GM18951 (cell line): ENCODE measurements around the gene DCLRE1C.
"Not testable (repeated sequence)": the region's sequence is repeated elsewhere in the genome, so short reads cannot be mapped to it uniquely, and the experiment has no call there.

Experiments used
- POLR2A ChIP-seq: IDR thresholded peaks from 4 replicates; pipeline ENCODE4 v1.6.1; 2011; ENCODE audit warnings: mild to moderate bottlenecking; ENCODE audit not compliant: insufficient read length, insufficient read depth; ENCODE audit errors: extremely low read depth
- in situ Hi-C: fragments of 300-500 bp; cut with MboI; formaldehyde crosslinking; loops from one replicate; pipeline ENCODE4 v1.12.0; 2022; ENCODE audit warnings: low sequenced_read_pairs, mixed read lengths, inconsistent platforms; ENCODE audit not compliant: unreplicated experiment

DCLRE1C gene

DNA sequence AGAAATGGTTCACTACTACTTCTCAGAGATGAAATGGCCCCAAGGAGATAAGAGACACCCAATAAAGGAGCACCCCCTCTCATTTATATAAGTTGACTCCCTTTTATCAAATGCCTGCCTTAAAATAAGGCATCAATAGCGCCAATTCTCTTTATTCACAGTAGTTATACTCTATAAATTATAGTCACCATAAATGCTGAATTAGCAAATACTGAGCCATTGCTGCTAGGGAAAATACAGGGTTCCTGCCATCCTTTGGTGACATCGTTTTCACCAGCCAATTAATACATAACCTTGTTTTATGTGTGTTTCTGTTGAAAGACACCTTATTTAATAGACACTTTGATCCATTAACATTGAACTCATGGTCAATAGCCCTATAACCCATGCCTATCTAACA, 28.6 kb downstream of the DCLRE1C start:
- TF ChIP-seq POLR2A, result no peak
- in situ Hi-C loops, result no loop called here

DNA sequence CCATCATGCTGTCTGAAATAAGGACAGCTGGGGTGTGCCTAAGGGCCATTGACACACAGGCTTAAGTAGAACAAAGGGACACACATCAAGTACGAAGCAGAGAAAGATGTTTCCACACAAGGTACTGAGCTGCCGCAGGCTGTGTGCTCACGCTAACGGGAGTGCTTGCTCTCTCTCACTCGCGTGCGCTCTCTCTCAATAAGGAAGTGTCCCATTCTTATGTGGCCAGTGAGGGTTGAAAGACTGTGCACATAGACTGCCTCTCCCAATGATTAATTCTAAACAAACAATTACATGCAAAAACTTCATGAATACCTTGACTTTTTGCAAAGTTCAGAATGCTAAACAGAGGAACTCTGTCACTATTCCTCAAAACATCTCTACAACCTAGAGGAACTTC, 29.9 kb downstream of the DCLRE1C start:
- in situ Hi-C loops, result no loop called here
- no peak for TF ChIP-seq POLR2A

DNA sequence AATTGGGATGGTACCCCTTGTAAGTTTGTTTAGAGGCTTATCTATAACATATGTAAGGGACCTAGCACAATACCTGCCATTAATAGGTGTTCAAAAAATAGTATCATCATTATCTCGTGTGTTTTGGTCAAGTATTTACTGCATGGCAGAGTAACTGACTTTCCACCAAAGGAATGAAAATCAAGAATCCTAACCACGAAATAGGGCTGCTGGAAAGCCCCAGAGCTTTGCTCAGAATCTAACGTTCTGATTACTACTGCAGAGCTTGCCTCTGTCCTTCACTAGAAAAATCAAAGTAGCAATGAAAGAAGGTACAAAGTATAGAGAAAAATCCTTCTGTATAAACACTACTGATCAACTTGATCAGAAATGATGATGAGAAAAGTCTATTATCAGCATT, 34.9 kb downstream of the DCLRE1C start:
- in situ Hi-C loops, result no loop called here

DNA sequence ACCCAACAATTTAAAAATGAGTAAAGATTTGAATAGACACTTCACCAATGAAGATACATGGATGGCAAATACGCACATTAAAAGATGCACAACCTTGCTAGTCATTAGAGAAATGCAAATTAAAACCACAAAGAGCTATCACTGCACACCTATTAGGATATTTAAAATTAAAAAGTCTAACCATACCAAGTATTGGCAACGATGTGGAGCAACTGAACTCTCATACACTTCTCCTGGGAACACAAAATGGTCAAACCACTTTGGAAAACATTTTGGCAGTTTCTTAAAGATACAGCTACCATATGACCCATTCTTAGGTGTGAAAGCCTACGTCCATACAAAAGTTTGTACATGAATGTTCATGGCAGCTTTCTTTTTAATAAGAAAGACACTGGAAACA, 36.1 kb downstream of the DCLRE1C start:
- no peak for TF ChIP-seq POLR2A
- in situ Hi-C loops, result no loop called here

More for the DNA sequence above, 34.9 kb downstream of the DCLRE1C start:
- no peak for TF ChIP-seq POLR2A

DNA sequence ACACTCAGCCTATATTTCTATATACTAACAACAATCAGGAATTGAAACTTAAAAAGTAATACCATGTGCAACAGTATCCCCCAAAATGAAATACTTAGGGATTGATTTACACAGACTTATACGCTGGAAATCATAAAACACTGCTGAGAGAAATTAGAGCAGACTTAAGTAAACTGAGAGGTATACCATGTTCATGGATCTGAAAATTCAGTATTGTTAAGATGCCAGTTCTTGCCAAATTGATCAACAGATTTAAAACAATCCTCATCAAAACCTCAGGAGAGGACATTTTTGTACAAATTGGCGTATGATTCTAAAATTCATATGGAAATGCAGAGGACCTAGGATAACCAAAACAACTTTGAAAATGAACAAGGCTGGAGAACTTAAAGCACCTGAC, 37.3 kb downstream of the DCLRE1C start:
- no peak for TF ChIP-seq POLR2A
- in situ Hi-C loops, result no loop called here

DNA sequence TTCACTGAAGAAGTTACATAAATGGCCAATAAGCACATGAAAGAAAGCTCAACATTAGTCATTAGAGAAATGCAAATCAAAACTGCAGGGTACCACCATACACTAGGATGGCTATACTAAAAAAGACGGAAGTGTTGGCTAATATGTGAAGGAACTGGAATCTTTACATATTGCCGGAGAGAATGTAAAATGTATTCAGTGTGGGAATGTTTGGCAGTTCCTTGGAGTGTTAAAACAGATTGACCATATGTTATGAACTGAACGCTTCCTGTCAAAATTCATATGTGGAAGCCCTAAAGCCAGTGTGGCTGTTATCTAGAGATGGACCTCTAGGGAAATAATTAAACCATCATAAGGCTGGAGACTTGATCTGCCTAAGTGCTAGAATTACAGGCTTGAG, 42.1 kb downstream of the DCLRE1C start:
- no peak for TF ChIP-seq POLR2A
- in situ Hi-C loops, result no loop called here

DNA sequence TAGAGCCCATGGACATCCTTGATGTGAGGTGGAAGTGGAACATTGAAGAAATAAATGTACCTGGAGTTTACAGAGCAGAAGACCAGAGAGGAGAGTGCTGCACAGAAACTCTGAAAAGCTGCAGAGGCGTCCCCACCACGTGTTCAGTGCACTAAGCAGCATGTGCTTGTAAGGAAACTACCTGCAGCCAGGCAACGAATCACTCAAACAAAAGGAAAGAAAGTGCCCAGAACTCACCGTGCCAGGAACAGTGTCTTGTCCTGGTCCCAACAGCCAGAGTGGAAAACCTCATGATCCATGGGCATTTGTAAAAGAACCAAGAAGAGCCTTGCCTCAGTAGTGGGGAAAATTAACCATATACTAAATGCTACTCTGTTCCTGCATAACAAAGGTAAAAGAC, 42.9 kb downstream of the DCLRE1C start:
- in situ Hi-C loops, result no loop called here
- no peak for TF ChIP-seq POLR2A

DNA sequence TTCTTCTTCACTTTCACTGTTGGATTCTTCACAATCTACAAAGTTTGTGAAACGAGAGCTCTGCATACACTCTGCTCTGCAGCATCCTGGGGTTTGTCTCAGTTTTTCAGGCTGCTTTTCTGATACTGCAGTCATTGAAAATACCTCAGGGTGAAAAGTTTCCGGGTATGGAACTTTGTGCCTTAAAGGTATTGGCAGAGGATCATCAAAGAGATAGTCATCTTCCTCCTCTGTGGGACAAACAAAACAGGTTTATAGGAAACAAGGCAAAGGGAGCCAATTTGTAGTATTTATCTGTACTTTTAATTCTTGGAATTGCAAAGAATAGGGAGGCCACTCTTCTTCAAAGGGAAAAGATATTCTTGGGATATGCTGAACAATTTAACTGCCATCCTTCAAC, 44.8 kb downstream of the DCLRE1C start:
- TF ChIP-seq POLR2A, result no peak
- in situ Hi-C loops, result no loop called here

DNA sequence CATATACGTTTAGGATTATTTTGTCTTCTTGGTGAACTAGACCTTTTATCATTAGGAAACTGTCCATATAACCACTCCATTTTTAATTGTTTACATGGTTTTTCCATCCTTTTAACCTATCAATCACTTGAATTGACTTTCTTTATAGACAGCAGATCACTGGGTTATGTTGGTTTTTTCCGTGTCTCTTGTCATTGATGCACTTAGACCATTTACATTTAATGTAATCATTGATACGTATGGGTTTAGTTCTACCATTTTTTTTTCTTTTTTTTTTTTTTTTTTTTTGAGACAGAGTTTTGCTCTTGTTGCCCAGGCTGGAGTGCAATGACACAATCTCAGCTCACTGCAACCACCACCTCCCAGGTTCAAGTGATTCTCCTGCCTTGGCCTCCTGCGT, 46.3 kb downstream of the DCLRE1C start:
- in situ Hi-C loops, result not testable (repeated sequence)

DNA sequence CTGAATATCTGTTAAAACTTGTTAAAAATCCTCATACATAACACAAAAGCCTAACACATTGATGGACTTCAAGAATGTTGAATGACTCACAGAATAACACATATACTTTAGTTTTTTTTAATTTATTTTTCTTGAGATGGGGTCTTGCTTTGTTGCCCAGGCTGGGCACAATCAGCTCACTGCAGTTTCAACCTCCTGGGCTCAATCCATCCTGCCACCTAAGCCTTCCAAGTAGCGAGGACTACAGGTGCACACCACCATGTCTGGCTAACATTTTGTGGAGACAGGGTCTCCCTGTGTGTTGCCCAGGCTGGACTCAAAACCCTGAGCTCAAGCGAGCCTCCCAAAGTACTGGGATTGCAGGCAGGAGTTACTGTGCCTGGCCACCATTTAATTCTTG, 47.1 kb downstream of the DCLRE1C start:
- in situ Hi-C loops, result no loop called here
- no peak for TF ChIP-seq POLR2A

DNA sequence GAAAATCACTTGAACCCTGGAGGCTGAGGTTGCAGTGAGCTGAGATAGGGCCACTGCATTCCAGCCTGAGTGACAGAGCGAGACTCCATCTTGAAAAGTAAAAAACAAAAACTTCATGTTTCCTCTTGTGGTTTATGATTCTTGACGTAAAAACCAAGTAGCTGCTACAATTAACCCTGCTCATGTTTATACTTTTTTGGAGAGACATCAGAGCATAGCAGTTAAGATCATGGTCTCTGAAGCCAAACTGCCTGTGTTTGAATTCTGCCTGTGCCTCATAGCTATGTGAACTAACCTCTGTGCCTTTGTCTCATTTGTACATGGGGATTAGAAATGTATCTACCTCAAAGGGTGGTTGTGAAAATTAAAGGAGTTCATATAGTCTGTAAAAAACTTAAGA, 48.0 kb downstream of the DCLRE1C start:
- no peak for TF ChIP-seq POLR2A
- in situ Hi-C loops, result no loop called here

DNA sequence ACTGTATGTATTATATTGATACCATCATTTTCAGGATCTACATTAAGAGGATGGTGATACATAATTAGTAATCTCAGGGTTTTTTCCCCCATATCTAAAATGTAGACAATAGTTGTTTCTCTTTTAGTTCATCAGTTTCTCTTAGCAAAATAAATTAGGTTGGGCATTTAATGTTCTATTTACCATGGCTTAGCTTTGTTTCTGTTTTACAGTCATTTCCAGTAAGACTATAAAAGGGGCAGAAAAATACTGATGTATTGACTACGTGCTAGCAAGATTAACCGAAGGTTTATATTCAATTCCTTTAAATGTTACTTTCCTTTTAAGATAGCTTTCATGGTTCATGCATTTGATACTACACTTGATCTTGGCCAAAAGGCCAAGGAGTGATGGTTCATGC, 49.0 kb downstream of the DCLRE1C start:
- in situ Hi-C loops, result no loop called here
- TF ChIP-seq POLR2A, result no peak

DNA sequence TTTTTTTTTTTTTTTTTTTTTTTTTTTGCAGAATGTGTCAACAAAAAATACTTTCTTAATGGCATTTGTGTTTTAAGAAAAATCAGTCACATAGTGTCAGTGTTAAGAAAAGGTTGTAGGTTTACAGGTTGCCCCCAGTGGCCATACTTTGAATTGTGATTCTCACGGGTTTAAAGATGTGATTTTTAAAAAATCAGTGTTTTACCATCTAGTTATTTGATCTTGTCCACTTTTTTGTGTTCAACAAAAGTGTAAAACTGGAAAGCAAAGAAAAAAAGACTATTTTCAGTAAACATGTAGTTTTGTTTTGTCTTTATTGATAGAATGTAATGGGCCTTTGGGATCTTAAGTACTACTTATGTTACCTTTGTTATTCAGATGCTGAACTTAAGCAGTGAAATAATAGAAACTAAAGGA, 49.6 kb downstream of the DCLRE1C start:
- TF ChIP-seq POLR2A, result no peak
- in situ Hi-C loops, result no loop called here

DNA sequence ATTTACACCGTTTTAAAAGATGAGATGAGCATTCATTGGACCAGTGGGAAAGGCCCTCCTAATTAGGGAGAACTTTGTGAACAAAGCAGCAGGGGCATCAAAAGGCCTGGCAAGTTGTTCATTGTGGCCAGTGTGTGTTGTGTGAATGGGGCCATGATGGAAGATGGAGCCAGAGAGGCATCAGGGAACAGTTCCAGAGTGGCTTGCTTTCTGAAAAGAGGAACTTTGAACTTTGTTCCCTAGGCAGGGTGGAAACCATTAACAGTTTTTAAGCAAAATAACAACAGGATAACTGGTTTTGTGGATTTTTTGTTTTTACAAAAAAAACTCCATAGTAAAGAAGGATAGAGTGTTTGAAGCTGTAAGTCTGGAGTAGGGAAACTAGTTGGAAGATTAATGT, 62.7 kb downstream of the DCLRE1C start:
- in situ Hi-C loops, result no loop called here
- no peak for TF ChIP-seq POLR2A

DNA sequence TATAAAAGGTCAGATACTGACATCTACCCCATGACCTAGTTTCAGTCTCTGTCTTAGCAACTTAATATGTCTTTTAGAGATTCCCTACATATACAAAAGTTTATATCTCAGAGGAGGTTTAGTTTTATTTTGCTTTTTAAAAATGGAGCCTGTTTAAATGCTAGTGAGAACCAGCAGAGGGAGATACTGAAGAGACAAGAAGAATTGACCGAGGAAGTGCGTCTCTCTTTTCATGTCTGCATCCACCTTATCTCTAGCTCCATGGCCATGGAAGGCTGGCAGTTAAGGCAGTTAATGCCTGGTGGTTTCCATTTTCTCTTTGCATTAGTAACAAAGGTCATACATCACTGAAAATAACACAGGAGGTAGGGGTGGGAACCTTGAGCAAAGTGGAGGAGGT, 64.6 kb downstream of the DCLRE1C start:
- TF ChIP-seq POLR2A, result no peak
- in situ Hi-C loops, result no loop called here
